SK-N-SH (cell line): ENCODE data around the gene CSRNP3. TPM values are rescaled to one million over a fixed set of nuclear protein-coding genes. Genes with fewer than 3 reads are reported as not detected.
"Not testable (repeated sequence)": the region's sequence is repeated elsewhere in the genome, so short reads cannot be mapped to it uniquely, and the experiment has no call there.

Experiments used
- CTCF ChIA-PET: fragments of 300-600, 350-600 bp; formaldehyde crosslinking; extraction: SDS; loops from one replicate; lab custom pipeline; 2021; lab: Yijun Ruan, JAX
- POLR2A ChIA-PET: fragments of 350-600 bp; sonication (Branson Sonifier 250); formaldehyde crosslinking; extraction: SDS; loops from one replicate; lab custom pipeline; 2020; ENCODE audit warnings: antibody characterized with exemption, inconsistent platforms; lab: Yijun Ruan, JAX
- DNase-seq: peaks from one replicate; pipeline ENCODE4 v3.0.0; 2012
- H2AFZ ChIP-seq: fragments of 200-600 bp; sonication (generic); 2 replicates; pipeline ENCODE4 v1.8.1; 2016; ENCODE audit warnings: antibody characterized with exemption, mild to moderate bottlenecking, low read depth
- H3F3A ChIP-seq: fragments of 200-600 bp; sonication (generic); replicated peaks from 2 replicates; pipeline ENCODE3; 2016; ENCODE audit warnings: antibody characterized with exemption, mild to moderate bottlenecking; ENCODE audit not compliant: insufficient read depth
- H3K27ac ChIP-seq, 2 experiments: fragments of 200-500 bp in 1 of 2; fragments of 200-600 bp in 1 of 2; sonication (Bioruptor generic) in 1 of 2; sonication (generic), shearing (Covaris generic) in 1 of 2; 2 replicates each; pipeline versions ENCODE4 v1.5.1 to v1.6.1; 2014 to 2016; ENCODE audit warnings: low read depth in 2 of 2, inconsistent platforms in 1 of 2, low read length in 1 of 2, mild to moderate bottlenecking in 1 of 2, mixed read lengths in 1 of 2
- H3K27me3 ChIP-seq: fragments of 200-600 bp; sonication (generic), shearing (Covaris generic); 2 replicates; pipeline ENCODE4 v1.6.1; 2016; ENCODE audit warnings: mixed run types; ENCODE audit not compliant: insufficient read depth
- H3K36me3 ChIP-seq, 2 experiments: fragments of 200-500 bp in 1 of 2; fragments of 200-600 bp in 1 of 2; sonication (Bioruptor generic) in 1 of 2; sonication (generic) in 1 of 2; replicated peaks in 1 of 2; 2 replicates each; pipeline versions ENCODE3 to v1.5.1; 2014 to 2016; ENCODE audit warnings: low read length in 1 of 2, mild to moderate bottlenecking in 1 of 2; ENCODE audit not compliant: insufficient read depth in 2 of 2, control insufficient read depth in 1 of 2
- H3K4me1 ChIP-seq, 2 experiments: fragments of 200-500 bp in 1 of 2; fragments of 200-600 bp in 1 of 2; sonication (Bioruptor generic) in 1 of 2; sonication (generic), shearing (Covaris generic) in 1 of 2; 2 replicates each; pipeline versions ENCODE4 v1.5.1 to v1.6.1; 2014 to 2016; ENCODE audit warnings: low read depth in 1 of 2, low read length in 1 of 2, mixed run types in 1 of 2; ENCODE audit not compliant: insufficient read depth in 2 of 2, control insufficient read depth in 1 of 2
- H3K4me2 ChIP-seq: fragments of 200-600 bp; sonication (generic), shearing (Covaris generic); 2 replicates; pipeline ENCODE4 v1.6.1; 2017; ENCODE audit warnings: mixed run types
- H3K4me3 ChIP-seq, 2 experiments: fragments of 200-500 bp in 1 of 2; fragments of 200-600 bp in 1 of 2; sonication (Bioruptor generic) in 1 of 2; sonication (generic), shearing (Covaris generic) in 1 of 2; 2 replicates each; pipeline versions ENCODE4 v1.5.1 to v1.8.1; 2014 to 2016; ENCODE audit warnings: low read depth in 2 of 2, inconsistent platforms in 1 of 2, low read length in 1 of 2, mild to moderate bottlenecking in 1 of 2, mixed read lengths in 1 of 2, moderate library complexity in 1 of 2
- H3K79me2 ChIP-seq: fragments of 200-600 bp; sonication (generic); 2 replicates; pipeline ENCODE4 v1.8.1; 2017; ENCODE audit warnings: mild to moderate bottlenecking; ENCODE audit not compliant: insufficient read depth
- H3K9ac ChIP-seq: fragments of 200-600 bp; sonication (generic); 2 replicates; pipeline ENCODE4 v1.6.1; 2017; ENCODE audit warnings: mixed run types
- H3K9me2 ChIP-seq: fragments of 200-600 bp; sonication (generic); 2 replicates; pipeline ENCODE4 v1.6.1; 2017; ENCODE audit warnings: mixed run types
- H3K9me3 ChIP-seq: fragments of 200-600 bp; sonication (generic); 2 replicates; pipeline ENCODE4 v1.6.1; 2017; ENCODE audit warnings: mixed run types, mild to moderate bottlenecking, moderate library complexity
- H4K20me1 ChIP-seq: fragments of 200-600 bp; sonication (generic); 2 replicates; pipeline ENCODE4 v1.6.1; 2017; ENCODE audit warnings: mild to moderate bottlenecking, mixed run types; ENCODE audit not compliant: insufficient read depth
- CTCF ChIP-seq: fragments of 200-600 bp; sonication (generic); IDR thresholded peaks from 2 replicates; pipeline ENCODE4 v1.6.1; 2017; ENCODE audit warnings: antibody characterized with exemption, mild to moderate bottlenecking, moderate library complexity
- GABPA ChIP-seq: IDR thresholded peaks from 2 replicates; pipeline ENCODE4 v1.4.0; 2012; ENCODE audit warnings: low read depth, mild to moderate bottlenecking
- JUND ChIP-seq: IDR thresholded peaks from 2 replicates; pipeline ENCODE4 v1.4.0; 2012
- MAX ChIP-seq: IDR thresholded peaks from 2 replicates; pipeline ENCODE4 v1.4.0; 2012; ENCODE audit warnings: low read depth
- PBX3 ChIP-seq: IDR thresholded peaks from 2 replicates; pipeline ENCODE4; 2012
- RAD21 ChIP-seq: IDR thresholded peaks from 2 replicates; pipeline ENCODE4 v1.6.1; 2012; ENCODE audit warnings: mild to moderate bottlenecking, low read length
- RCOR1 ChIP-seq: fragments of 150-350 bp; IDR thresholded peaks from 2 replicates; pipeline ENCODE4 v1.6.1; 2017; ENCODE audit warnings: antibody characterized with exemption, low read length
- RFX5 ChIP-seq: IDR thresholded peaks from 2 replicates; pipeline ENCODE4 v1.6.1; 2012; ENCODE audit warnings: mild to moderate bottlenecking, improper control_type of control experiment, low read length
- RXRA ChIP-seq: IDR thresholded peaks from 2 replicates; pipeline ENCODE4 v1.4.0; 2012; ENCODE audit warnings: low read depth, mild to moderate bottlenecking, borderline replicate concordance
- SIN3A ChIP-seq: IDR thresholded peaks from 2 replicates; pipeline ENCODE4 v1.6.1; 2012; ENCODE audit warnings: low read depth, mild to moderate bottlenecking, low read length, moderate library complexity, borderline replicate concordance
- SMC3 ChIP-seq: IDR thresholded peaks from 2 replicates; pipeline ENCODE4 v1.6.1; 2012; ENCODE audit warnings: low read depth, low read length, improper control_type of control experiment
- TEAD4 ChIP-seq: IDR thresholded peaks from 2 replicates; pipeline ENCODE4 v1.4.0; 2012; ENCODE audit warnings: mild to moderate bottlenecking, borderline replicate concordance; ENCODE audit not compliant: insufficient read depth
- ZBTB33 ChIP-seq: IDR thresholded peaks from 2 replicates; pipeline ENCODE4 v1.4.0; 2012; ENCODE audit warnings: low read depth, borderline replicate concordance
- WGBS: methylation state at CpG from one replicate; pipeline ENCODE4 v1.1.6; 2017; ENCODE audit warnings: low lambda C conversion rate; 5-methylcytosine and 5-hydroxymethylcytosine counted together
- polyA plus RNA-seq, 3 experiments: library from polyadenylated mRNA; depleted of rRNA; stranded (reverse); fragments of >200 nt; gene quantifications; 2 replicates each; pipeline ENCODE4 v1.2.3, GENCODE V29; 2012
- TF ChIP-seq, protein P1 (sequence below): IDR thresholded peaks from 2 replicates; pipeline ENCODE4 v1.4.0; 2012; ENCODE audit warnings: low read depth, borderline replicate concordance
- TF ChIP-seq, protein P2 (sequence below): IDR thresholded peaks from 2 replicates; pipeline ENCODE4 v1.6.1; 2012; ENCODE audit warnings: mild to moderate bottlenecking, low read depth, low read length, moderate library complexity

Gene CSRNP3
- polyA plus RNA-seq, 1 of the 3 experiments (the other 2 are of a cell fraction): 1.0 TPM

DNA sequence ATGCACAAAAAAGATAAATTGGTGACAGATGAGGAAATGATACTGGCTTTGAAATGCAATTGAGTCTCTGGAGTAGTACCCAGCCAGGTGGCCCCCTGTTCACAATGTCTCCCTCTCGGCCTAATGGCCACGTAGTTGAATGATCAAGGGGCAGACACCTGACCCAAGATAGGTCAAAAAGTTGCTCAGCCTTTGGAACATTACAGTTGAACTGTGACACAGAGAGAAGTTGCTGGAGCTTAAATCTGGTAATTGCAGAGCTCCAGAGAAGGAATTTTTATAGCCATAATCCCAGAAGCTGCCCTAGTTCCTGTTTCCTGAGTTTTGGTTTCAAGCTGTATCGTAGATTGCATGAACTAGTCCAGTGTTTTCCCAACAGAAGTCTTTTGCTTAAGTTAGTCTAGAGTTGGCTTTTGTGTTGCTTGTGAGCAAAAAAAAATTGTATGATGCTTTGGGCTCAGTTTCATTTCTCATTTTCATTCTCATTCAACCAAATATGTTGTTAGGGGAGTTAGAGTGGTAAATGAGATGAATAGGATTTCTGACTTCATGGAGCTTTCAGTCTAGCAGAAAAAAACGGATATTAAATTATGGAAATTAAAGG lies 117.9 kb downstream of the CSRNP3 start (continued):
- TF ChIP-seq RCOR1 (no peak), TEAD4 (no peak), RAD21 (no peak), SMC3 (no peak), RXRA (no peak)
- TF ChIP-seq, protein P1, sequence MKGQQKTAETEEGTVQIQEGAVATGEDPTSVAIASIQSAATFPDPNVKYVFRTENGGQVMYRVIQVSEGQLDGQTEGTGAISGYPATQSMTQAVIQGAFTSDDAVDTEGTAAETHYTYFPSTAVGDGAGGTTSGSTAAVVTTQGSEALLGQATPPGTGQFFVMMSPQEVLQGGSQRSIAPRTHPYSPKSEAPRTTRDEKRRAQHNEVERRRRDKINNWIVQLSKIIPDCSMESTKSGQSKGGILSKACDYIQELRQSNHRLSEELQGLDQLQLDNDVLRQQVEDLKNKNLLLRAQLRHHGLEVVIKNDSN: no peak

DNA sequence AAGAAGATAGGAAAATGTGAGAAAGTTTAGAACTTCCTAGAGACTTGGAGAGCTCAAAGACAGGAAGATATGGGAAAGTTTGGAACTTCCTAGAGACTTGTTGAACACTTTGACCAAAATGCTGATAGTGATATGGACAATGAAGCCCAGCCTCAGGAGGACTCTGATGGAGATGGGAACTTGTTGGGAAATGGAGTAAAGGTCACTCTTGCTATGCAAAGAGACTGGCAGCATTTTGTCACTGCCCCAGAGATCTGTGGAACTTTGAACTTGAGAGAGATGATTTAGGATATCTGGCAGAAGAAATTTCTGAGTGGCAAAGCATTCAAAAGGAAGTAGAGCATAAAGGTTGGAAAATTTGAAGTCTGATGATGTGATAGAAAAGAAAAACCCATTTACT lies 121.5 kb downstream of the CSRNP3 start:
- H3K9me3 ChIP-seq, H3K4me1 ChIP-seq, H3K9me2 ChIP-seq, H3F3A ChIP-seq, H3K4me2 ChIP-seq, H4K20me1 ChIP-seq, H3K27me3 ChIP-seq, H3K79me2 ChIP-seq, H3K9ac ChIP-seq, H3K27ac ChIP-seq, POLR2A ChIA-PET, DNase-seq, H3K4me3 ChIP-seq, H2AFZ ChIP-seq, H3K36me3 ChIP-seq: not testable (repeated sequence)
- CTCF ChIA-PET: interaction anchor here (0.6 to 1.2 kb wide), 2 partner anchors 12 to 189 kb away, joined by 4 read pairs; no protein-coding TSS in a partner anchor

DNA sequence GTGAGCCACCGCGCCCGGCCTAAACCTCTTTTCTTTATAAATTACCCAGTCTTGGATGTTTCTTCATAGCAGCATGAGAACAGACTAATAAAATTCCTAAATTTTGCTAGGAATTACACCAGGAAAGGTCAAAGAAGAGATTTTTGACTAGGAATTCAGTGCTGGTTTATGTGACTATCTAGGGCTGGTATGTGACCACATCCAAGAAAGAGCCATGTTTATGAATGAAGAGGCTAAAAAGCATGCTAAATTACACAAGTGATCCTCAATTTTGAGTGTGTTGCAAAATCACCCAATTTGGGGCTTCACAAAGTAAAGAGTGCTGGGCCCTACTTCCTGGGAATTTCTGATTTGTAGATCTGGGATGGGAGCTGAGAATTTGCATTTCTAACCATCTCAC lies 123.6 kb downstream of the CSRNP3 start:
- Histone ChIP-seq H3K4me3 (no peak overlapping the region), H4K20me1 (no peaks in the 10 kb centered on the region), H3K4me1 (no peaks in the 10 kb centered on the region; a peak in 1 of 4 replicates), H3K4me2 (no peak overlapping the region), H3K27ac (no peak overlapping the region), H3F3A (no peaks in the 10 kb centered on the region), H3K9me2 (no peaks in the 10 kb centered on the region), H3K79me2 (no peaks in the 10 kb centered on the region)
- CTCF ChIA-PET: no interaction called here
- DNase-seq: no peak
- TF ChIP-seq GABPA: no peak
- no peak for TF ChIP-seq MAX
- TF ChIP-seq RAD21: no peak
- TF ChIP-seq PBX3: no peak
- no peak for TF ChIP-seq SIN3A
- TF ChIP-seq TEAD4: no peak
- TF ChIP-seq SMC3: no peak
- no peak for TF ChIP-seq RFX5
- TF ChIP-seq, protein P2, sequence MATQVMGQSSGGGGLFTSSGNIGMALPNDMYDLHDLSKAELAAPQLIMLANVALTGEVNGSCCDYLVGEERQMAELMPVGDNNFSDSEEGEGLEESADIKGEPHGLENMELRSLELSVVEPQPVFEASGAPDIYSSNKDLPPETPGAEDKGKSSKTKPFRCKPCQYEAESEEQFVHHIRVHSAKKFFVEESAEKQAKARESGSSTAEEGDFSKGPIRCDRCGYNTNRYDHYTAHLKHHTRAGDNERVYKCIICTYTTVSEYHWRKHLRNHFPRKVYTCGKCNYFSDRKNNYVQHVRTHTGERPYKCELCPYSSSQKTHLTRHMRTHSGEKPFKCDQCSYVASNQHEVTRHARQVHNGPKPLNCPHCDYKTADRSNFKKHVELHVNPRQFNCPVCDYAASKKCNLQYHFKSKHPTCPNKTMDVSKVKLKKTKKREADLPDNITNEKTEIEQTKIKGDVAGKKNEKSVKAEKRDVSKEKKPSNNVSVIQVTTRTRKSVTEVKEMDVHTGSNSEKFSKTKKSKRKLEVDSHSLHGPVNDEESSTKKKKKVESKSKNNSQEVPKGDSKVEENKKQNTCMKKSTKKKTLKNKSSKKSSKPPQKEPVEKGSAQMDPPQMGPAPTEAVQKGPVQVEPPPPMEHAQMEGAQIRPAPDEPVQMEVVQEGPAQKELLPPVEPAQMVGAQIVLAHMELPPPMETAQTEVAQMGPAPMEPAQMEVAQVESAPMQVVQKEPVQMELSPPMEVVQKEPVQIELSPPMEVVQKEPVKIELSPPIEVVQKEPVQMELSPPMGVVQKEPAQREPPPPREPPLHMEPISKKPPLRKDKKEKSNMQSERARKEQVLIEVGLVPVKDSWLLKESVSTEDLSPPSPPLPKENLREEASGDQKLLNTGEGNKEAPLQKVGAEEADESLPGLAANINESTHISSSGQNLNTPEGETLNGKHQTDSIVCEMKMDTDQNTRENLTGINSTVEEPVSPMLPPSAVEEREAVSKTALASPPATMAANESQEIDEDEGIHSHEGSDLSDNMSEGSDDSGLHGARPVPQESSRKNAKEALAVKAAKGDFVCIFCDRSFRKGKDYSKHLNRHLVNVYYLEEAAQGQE: no peak
- no peak for TF ChIP-seq JUND
- no peak for TF ChIP-seq CTCF
- TF ChIP-seq ZBTB33: no peak
- TF ChIP-seq, all 33 proteins: peak for 0
- Histone ChIP-seq H2AFZ (no peak overlapping the region), H3K36me3 (peaks cover 6 to 23% of the 10 kb centered on the region in 2 experiments), H3K9ac (no peak overlapping the region), H3K27me3 (no peaks in the 10 kb centered on the region), H3K9me3 (no peaks in the 10 kb centered on the region)
- POLR2A ChIA-PET: no interaction called here
- 94% methylated on average over 3 of the region's 3 CpGs for WGBS
